LNCaP clone FGC (cell line): ENCODE data around the gene AKR1C4.
"Not testable (repeated sequence)": the region's sequence is repeated elsewhere in the genome, so short reads cannot be mapped to it uniquely, and the experiment has no call there.

Experiments used
- DNase-seq: peaks from one replicate; pipeline ENCODE4 v3.0.0-alpha.2; 2011; ENCODE audit warnings: low read depth
- H3K4me3 ChIP-seq: 2 replicates; pipeline ENCODE4 v1.5.1; 2011; ENCODE audit warnings: mild to moderate bottlenecking, low read depth, low read length, control low read depth
- CTCF ChIP-seq: IDR thresholded peaks from 2 replicates; pipeline ENCODE4 v1.5.1; 2012; ENCODE audit warnings: mild to moderate bottlenecking; ENCODE audit not compliant: control insufficient read depth, insufficient read depth; ENCODE audit errors: extremely low read depth

The AKR1C4 gene

DNA sequence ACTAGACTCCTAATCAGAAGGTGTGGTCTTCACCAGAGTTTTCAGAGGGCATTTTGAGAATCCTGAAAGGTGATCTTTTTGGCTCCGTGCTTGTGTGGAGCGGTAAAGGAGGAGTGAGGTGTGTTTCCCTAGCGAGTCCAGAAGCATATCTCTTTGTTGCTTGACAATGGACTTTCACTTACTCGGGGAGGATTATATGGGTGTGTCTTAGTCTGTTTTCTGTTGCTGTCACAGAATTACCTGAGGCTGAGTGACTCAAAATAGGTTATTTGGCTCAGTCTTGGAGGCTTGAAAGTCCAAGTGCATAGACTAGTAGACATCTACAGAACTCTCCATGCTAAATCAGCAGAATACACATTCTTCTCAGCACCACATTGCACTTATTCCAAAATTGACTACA, 57.9 kb downstream of the AKR1C4 start:
- TF ChIP-seq CTCF, result no peak
- DNase-seq, result no peak
- H3K4me3 ChIP-seq, result no peak overlapping the region

GRCh38 chr10:5257768-5258167, 61.1 kb downstream of the AKR1C4 start:
- H3K4me3 ChIP-seq, DNase-seq: not testable (repeated sequence)

- H3K4me3 ChIP-seq, result no peak overlapping the region
- no peak for TF ChIP-seq CTCF
- DNase-seq, result no peak
These were observed 62.7 kb downstream of the AKR1C4 start for GRCh38 chr10:5259132-5259951.

- no peak for TF ChIP-seq CTCF
- no peak for DNase-seq
- no peak overlapping the region for H3K4me3 ChIP-seq
These were observed 63.4 kb downstream of the AKR1C4 start for GRCh38 chr10:5259952-5260578.

- no peak for DNase-seq
- no peak overlapping the region for H3K4me3 ChIP-seq
- TF ChIP-seq CTCF, result no peak
These were observed 64.2 kb downstream of the AKR1C4 start for GRCh38 chr10:5260828-5261227.

DNA sequence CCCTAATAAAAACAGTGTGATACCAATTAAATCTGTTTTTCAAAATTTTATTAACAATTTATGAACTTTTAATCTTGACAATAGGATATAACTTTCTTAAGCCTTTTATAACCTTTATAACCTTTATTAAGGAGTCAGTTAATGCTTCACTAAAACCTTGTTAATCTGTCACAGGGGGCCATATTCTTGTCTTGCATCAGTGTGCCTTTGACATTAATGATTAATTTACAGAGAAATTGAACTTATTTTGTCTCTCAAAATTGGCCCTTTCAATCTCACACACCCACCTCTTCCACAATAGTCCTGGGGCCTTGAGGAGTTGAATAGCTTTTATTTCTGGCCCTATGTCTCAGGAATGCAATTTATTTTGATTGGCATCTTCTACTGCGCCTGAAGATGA, 68.5 kb downstream of the AKR1C4 start:
- DNase-seq, result no peak
- TF ChIP-seq CTCF, result no peak
- H3K4me3 ChIP-seq, result no peak overlapping the region

DNA sequence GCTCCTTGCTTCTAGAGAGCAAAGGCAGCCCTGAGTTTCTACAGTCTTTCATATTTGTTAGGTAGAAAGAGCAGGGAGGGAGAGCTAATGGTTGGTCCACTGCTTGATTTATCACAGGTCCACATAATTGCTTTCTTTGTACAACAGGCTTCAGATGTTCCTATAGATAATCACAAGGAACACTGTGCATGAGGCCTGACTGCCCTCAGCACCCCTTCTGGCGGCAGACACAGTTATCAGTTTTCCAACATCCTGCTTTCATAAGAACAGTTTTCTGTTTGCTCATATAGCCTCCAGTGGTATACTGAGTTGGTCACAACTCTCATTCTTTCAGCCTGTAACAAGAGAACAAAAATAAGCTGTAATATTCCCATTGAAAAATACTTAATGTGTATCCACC, 69.7 kb downstream of the AKR1C4 start:
- DNase-seq, result no peak
- no peak for TF ChIP-seq CTCF
- no peak overlapping the region for H3K4me3 ChIP-seq
